ENCODE measurements around the gene RAB31. TPM values are rescaled to one million over a fixed set of nuclear protein-coding genes. Genes with fewer than 3 reads are reported as not detected.

Gene RAB31
- total and polyA plus RNA-seq, 2 of the 13 experiments (the other 11 are each of a cell fraction or from before 2014, with no cell fraction given) = 1.1 to 1.7 TPM

DNA sequence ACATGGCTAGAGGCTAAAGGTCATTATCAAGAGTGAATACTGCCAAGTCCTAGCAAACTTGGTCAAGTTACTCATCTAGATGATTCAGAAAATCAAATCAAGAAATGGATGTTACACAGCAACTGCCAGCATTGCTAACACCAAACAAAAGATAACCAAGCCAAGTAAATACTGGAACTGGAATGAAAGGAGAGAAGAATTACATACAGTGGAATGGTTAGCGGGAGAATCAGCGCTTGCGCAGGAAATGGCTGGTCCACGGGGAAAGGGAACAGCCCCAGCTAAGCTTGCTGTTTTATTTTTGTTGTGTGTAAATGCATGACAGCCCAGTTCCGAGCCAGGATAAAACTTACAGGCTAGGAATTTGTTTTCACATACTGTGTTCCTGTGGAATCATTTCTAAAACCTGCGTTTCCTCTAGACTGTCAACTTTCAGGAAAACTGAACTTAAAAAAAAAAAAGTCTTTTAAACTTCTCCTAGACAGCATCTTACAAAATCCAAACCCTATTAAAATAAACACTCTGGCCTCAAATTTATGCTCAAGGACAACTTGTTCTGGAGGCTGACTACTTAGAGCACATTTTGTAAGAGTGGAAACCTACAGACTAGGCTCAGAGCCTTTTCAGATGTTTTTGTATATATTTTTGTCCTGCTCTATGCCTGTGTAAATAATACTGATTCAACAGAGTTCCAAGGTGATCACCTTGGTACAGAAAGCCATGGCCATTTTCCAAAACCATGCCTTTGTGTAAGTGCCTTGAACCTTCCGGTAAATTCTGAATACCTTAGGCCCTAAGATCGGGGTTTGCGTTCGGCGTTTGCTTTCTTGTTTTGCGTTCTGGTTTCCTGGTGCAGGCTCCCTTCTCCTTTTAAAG is 146.9 kb downstream of the RAB31 start (continued):
- TF ChIP-seq, protein P1, sequence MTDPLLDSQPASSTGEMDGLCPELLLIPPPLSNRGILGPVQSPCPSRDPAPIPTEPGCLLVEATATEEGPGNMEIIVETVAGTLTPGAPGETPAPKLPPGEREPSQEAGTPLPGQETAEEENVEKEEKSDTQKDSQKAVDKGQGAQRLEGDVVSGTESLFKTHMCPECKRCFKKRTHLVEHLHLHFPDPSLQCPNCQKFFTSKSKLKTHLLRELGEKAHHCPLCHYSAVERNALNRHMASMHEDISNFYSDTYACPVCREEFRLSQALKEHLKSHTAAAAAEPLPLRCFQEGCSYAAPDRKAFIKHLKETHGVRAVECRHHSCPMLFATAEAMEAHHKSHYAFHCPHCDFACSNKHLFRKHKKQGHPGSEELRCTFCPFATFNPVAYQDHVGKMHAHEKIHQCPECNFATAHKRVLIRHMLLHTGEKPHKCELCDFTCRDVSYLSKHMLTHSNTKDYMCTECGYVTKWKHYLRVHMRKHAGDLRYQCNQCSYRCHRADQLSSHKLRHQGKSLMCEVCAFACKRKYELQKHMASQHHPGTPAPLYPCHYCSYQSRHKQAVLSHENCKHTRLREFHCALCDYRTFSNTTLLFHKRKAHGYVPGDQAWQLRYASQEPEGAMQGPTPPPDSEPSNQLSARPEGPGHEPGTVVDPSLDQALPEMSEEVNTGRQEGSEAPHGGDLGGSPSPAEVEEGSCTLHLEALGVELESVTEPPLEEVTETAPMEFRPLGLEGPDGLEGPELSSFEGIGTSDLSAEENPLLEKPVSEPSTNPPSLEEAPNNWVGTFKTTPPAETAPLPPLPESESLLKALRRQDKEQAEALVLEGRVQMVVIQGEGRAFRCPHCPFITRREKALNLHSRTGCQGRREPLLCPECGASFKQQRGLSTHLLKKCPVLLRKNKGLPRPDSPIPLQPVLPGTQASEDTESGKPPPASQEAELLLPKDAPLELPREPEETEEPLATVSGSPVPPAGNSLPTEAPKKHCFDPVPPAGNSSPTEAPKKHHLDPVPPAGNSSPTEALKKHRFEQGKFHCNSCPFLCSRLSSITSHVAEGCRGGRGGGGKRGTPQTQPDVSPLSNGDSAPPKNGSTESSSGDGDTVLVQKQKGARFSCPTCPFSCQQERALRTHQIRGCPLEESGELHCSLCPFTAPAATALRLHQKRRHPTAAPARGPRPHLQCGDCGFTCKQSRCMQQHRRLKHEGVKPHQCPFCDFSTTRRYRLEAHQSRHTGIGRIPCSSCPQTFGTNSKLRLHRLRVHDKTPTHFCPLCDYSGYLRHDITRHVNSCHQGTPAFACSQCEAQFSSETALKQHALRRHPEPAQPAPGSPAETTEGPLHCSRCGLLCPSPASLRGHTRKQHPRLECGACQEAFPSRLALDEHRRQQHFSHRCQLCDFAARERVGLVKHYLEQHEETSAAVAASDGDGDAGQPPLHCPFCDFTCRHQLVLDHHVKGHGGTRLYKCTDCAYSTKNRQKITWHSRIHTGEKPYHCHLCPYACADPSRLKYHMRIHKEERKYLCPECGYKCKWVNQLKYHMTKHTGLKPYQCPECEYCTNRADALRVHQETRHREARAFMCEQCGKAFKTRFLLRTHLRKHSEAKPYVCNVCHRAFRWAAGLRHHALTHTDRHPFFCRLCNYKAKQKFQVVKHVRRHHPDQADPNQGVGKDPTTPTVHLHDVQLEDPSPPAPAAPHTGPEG (CRISPR knock-in tag; IDR thresholded peaks at IDR 0.05) = peak; percentile 35; the same call in 1 of the 2 replicates
- TF ChIP-seq PHF21A (CRISPR knock-in tag; IDR thresholded peaks at IDR 0.05) (no peak), SIX1 (CRISPR knock-in tag; IDR thresholded peaks at IDR 0.05; ENCODE audit: borderline replicate concordance) (peak; percentile 20; the same call in 1 of the 2 replicates), TCF7 (IDR thresholded peaks at IDR 0.05; ENCODE audit: low read depth) (peak; percentile 54), ZNF552 (CRISPR knock-in tag; IDR thresholded peaks at IDR 0.05; ENCODE audit: borderline replicate concordance) (no peak), HOXA3 (CRISPR knock-in tag; IDR thresholded peaks at IDR 0.05) (peak; percentile 11; the same call in 1 of the 2 replicates), TSC22D2 (CRISPR knock-in tag; IDR thresholded peaks at IDR 0.05; ENCODE audit: borderline replicate concordance) (no peak), KDM2A (CRISPR knock-in tag; IDR thresholded peaks at IDR 0.05; ENCODE audit: borderline replicate concordance, low read depth) (0 out of 2 replicates have a peak, but pooled peaks have one; percentile 14), HDAC2 (CRISPR knock-in tag; IDR thresholded peaks at IDR 0.05) (peak; percentile 48; the same call in 1 of the 2 replicates), HCFC1 (IDR thresholded peaks at IDR 0.05; ENCODE audit: low read depth, low read length) (no peak), ZKSCAN1 (IDR thresholded peaks at IDR 0.05; ENCODE audit: low read length) (no peak), STAT6 (CRISPR knock-in tag; IDR thresholded peaks at IDR 0.05; ENCODE audit: borderline replicate concordance) (no peak; the same call in 1 of the 2 replicates), ELF3 (CRISPR knock-in tag; IDR thresholded peaks at IDR 0.05) (peak; percentile 76), FOXA1 (IDR thresholded peaks at IDR 0.05) (no peak), FOXA1 (CRISPR knock-in tag; IDR thresholded peaks at IDR 0.05) (peak; percentile 61), RXRB (CRISPR knock-in tag; IDR thresholded peaks at IDR 0.05; ENCODE audit: borderline replicate concordance) (peak; percentile 54; the same call in 1 of the 2 replicates)
- TF ChIP-seq, protein P2, sequence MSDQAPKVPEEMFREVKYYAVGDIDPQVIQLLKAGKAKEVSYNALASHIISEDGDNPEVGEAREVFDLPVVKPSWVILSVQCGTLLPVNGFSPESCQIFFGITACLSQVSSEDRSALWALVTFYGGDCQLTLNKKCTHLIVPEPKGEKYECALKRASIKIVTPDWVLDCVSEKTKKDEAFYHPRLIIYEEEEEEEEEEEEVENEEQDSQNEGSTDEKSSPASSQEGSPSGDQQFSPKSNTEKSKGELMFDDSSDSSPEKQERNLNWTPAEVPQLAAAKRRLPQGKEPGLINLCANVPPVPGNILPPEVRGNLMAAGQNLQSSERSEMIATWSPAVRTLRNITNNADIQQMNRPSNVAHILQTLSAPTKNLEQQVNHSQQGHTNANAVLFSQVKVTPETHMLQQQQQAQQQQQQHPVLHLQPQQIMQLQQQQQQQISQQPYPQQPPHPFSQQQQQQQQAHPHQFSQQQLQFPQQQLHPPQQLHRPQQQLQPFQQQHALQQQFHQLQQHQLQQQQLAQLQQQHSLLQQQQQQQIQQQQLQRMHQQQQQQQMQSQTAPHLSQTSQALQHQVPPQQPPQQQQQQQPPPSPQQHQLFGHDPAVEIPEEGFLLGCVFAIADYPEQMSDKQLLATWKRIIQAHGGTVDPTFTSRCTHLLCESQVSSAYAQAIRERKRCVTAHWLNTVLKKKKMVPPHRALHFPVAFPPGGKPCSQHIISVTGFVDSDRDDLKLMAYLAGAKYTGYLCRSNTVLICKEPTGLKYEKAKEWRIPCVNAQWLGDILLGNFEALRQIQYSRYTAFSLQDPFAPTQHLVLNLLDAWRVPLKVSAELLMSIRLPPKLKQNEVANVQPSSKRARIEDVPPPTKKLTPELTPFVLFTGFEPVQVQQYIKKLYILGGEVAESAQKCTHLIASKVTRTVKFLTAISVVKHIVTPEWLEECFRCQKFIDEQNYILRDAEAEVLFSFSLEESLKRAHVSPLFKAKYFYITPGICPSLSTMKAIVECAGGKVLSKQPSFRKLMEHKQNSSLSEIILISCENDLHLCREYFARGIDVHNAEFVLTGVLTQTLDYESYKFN (CRISPR knock-in tag; conservative IDR thresholded peaks at IDR 0.05) = peak; percentile 75
